NCI-H2227 (cell line): ENCODE measurements around the gene PCK2.
"Not testable (repeated sequence)": the region's sequence is repeated elsewhere in the genome, so short reads cannot be mapped to it uniquely, and the experiment has no call there.

Source experiments
- DNase-seq: peaks from one replicate; lab custom pipeline; 2025; ENCODE audit not compliant: unreplicated experiment; lab: John Stamatoyannopoulos, UW

PCK2 gene

DNA sequence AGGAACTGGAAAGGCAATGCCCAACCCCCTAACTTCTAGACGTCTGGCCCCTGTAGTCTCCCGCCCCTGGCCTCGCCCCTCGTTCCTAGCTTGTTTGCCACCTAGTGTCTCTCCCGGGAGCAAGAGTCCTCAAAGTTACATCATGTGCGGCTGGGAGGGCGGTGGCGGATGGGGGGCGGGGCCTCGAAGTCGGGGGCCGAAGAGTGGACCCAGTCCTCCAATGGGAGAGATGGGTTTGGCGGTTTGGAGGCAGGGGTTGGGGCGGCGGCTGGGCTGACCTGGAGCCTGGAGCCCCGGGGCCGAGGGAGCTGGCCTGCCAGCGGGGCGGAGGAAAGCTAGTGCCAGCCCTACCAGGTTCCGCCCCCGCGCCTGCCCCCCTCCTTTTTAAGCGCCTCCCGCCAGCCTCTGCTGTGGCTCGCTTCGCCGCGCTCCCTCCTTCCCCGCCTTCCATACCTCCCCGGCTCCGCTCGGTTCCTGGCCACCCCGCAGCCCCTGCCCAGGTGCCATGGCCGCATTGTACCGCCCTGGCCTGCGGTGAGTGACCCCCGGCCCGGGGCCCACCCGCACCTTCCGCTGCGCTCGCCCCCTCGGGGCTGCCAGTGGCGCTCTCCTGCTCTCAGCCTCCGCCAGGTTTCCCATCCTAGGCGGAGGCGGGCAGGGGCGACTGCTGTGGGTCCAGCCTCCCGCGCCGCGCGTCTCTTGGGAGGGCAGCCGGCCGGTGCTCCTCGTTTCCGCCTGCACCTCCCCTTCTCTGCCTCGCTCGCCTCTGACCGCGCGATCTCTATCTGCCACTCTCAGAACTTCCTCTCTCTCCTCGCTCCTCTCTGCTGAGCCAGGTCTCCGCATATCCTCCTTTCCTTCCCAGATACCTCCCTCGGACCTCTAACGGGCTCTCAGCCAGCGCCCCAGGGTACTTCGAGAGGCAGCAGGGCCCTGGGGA is at the start of gene PCK2:
TSS of gene PCK2 (plus strand) at position 411 of the 940 bp plus-strand sequence. CDS start at position 506, 95 bp downstream.
- DNase-seq = peak; percentile 85

DNA sequence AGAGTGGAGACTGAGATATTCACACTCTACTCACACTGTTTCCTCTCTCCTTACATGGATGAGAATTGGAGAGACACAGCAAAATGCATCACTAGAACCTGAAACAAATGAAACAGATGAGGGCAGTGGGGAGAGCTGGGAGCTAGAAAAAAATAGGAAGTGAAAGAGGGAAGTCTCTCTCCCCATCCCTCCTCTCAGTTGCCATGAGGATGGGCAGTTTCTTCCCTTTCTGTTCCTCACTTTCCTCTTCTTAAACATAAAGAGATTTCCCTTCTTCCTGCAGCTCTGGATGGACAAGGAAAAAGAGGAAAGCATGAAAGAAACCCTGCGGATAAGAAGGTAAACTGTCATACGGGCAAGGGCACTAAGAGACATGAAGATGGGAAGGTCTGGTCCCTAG is 45.1 kb upstream of the PCK2 start:
- DNase-seq = not testable (repeated sequence)

DNA sequence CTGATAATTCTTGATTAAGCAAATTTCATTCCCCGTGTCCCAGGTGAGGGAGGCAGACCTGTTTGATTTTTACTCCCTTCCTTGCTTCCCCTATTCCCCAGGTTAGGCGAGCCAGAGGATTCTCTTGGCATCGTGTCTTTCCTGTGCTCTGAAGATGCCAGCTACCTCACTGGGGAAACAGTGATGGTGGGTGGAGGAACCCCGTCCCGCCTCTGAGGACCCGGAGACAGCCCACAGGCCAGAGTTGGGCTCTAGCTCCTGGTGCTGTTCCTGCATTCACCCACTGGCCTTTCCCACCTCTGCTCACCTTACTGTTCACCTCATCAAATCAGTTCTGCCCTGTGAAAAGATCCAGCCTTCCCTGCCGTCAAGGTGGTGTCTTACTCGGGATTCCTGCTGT is 43.4 kb upstream of the PCK2 start:
- not testable (repeated sequence) for DNase-seq

DNA sequence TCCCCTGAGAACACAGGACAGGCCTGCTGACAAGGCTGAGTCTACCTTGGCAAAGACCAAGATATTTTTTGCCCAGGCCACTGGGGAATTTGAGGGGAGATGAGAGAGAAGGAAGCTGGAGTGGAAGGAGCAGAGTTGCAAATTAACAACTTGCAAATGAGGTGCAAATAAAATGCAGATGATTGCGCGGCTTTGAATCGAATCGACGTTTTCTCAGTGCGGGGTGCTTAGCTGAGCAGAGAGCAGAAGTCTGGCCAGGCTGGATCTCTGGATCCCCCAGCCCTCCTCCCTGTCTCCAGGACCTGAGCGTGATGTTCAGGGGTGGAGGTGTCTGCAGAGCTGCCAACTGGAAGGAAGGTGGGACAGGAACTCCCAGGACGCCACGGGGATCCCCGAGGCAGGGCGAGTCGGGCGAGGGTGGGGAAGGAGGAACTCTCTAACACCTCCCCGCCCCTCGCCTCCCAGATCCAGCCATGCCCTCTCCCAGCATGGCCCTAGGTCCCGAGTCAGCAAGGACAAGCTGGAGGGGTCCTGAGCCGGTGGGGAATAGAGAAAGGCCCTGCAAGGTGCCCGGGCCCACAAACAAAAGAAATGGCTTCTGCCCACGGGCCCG is 42.8 kb upstream of the PCK2 start:
- DNase-seq = peak; percentile 51

DNA sequence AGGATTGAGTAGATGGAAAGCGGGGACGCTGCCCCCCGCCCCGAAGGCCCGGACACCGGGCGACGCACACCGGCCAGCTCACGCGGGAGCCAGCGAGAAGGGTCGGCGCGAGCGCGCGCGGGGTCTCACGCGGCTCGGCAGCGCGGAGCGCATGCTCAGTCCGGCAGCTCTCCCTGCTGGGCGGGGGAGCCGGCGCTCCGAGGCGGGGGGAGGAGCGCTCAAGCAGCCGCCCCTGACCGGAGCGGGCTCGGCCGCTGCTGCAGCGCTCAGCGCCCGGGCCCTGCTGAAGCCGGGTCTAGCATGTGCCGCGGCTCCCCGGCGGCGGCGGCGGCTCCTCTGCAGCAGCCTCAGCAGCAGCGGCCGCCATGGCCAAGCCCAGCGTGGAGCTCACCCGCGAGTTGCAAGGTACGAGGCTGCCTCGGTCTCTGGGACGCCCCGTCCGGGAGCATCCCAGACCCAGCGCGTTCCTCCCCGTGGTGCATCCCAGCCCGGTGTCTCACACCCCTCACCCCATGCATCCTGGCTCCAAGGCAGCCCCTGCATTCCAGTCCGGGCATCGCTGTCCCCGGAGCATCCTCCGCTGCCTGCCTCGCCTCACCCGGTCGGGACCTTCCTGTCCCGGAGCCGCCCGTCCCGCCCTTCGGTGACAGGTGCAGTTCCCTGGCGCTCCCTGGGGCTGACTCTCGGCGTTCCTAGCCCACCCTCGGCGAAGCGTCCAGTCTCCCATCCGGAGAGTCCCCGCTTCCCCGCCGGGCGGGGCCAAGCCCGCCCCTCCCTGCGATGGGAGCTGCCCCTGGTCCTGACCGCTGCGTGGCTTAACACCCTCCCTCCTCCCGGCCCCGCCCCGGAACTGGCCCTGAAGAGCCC is 42.1 kb upstream of the PCK2 start, which contains the start of gene CARMIL3:
TSS of gene CARMIL3 (plus strand) at position 221 of the 867 bp plus-strand sequence. CDS start at position 366, 145 bp downstream.
- peak; percentile 87 for DNase-seq

DNA sequence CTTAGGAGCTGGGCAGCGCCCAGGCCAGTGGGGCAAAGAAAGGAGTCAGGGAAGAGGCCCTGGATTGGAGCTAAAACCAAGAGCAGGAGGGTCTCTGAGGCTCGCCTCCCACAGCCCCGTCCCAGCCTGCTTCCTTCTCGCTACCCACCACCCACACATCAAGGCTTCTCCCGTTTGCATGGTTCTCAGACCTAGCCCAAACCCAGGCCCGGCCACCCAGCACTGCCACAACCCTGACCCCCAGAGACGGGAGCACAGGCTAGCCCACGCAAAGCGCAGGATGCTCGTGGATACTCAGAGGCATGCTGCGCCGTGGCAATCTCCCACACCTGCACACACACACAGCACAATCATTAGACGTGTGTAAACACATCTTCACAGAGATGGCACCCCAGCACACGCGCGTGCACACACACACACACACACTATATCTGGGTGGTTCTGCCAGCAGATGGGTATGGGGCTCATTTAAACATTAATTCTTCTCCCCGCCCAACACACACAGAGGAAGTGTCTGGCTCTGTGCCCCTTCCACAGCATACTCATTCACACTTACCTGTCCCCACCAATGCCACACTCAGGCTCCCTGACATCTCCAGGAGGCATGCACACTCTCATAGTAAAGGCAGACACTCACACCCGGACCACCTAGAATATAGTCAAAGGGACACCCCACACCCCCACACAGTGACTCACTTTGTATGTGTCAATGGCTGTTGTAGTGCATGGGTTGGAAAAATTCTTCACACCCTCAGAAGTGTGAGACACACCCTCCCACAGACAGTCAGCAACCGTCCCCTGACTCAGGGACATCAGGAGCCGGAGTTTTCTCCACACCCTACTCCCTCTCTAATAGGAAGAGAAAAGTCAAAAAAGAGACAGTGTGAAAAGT is 41.2 kb upstream of the PCK2 start:
- DNase-seq = no peak

DNA sequence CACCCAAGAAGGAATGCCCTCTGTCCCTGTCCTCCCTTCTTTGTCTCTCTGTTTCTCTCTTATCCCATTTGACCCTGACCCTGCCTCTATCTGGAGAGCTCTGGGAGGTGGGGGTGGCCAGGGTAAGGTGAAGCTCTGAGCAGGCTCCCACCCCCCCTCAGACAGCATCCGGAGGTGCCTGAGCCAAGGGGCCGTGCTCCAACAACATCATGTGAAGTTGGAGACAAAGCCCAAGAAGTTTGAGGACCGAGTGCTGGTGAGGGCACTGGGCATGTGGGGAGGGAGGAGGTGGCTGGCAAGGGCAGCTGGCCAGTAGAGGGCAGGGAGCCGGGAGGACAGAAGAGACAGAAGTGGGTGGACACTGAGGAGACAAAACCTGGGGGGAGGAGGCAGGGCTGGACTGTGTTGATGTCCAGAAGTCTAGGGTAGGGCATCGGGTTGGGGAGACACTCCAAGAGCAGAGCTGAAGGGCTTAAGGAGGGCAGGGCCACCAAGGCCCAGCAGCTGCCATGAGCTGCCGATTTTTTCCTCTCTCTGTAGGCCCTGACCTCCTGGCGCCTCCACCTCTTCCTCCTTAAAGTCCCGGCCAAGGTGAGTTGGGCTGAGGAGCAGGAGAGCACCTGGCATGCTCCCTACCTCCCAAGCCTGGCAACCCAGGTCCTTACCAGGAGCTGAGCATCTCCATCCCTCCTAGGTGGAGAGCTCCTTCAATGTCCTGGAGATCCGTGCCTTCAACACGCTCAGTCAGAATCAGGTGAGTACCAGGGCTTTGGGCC is 40.4 kb upstream of the PCK2 start:
- no peak for DNase-seq

DNA sequence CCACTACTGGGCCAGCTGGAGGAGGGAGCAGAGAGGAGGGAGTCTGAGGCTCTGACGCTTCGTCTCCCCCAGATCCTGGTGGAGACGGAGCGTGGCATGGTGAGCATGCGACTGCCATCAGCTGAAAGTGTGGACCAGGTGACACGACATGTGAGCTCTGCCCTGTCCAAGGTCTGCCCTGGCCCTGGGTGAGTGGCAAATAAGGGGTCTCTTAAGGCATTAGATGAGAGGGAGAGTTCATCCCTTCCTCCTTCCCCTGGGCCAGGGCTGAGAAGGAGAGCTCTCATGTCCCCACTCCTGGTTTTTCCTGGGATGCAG is 39.8 kb upstream of the PCK2 start:
- DNase-seq = no peak

DNA sequence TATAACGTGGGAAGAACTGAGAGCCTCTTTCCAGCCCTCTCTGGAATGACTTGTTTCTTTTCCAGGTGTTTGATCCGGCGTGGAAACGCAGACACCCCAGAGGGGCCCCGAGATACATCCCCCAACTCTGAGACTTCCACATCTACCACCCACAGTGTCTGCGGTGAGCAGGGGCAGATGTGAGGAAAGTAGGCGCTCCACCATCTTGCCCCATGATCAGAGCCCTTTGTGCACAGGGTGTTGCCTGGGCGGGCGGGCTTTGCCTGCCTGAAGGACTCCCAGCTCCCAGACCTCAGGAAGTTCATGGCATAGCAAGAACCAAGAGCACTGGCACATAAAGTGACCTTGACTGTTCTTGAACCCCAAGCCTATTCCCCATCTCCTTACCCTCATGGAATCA is 39.5 kb upstream of the PCK2 start:
- no peak for DNase-seq

DNA sequence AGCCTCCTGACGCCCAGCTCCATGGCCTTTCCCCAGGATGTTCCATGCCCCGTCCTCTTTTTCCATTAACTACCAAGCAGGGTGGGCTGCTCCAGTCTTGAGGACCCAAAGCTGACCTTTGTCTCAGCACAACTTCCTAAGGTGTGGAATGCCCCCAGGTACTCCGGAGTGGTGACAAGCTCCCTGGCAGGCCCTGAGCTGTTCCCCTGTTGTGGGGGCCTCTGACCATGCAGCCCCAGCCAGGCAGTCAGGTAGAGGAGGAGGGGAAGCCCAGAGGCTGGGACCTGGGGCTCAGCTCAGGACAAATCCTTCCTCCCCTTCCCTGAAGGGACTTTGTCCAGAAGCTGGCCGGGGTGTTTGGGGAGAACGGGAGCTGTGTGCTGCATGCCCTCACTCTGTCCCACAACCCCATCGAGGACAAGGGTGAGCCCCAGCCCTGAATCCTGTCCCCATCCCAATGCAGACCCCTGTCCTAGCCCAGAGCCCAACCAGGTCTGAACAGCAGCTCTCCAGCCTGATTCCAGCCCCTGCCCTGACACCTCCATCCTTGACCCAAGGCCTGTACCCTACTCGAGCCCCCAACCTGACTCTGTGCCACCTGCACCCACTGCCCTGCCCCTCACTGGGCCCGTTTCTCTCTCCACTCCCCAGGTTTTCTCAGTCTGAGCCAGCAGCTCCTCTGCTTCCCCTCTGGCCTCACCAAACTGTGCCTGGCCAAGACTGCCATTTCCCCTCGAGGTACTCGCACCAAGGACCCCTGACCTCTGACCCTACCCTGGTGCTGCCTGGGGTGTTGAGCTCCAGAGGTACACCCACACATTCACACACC is 37.9 kb upstream of the PCK2 start:
- no peak for DNase-seq

DNA sequence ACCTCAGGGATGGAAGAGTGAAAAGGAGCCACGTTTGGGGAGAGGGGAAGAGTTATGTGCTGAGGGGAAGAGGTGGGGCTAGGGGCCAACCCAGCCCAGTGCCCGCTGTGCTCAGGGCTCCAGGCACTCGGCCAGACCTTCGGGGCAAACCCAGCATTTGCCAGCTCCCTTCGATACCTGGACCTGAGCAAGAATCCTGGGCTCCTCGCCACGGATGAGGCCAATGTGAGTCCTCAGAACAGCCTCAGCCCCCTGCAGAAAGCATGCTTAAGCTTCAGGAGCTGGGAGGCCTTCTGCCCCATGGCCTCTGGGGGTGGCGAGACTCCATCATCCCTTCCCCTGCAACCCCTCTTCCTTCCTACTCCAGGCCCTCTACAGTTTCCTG is 37.3 kb upstream of the PCK2 start:
- DNase-seq = no peak

DNA sequence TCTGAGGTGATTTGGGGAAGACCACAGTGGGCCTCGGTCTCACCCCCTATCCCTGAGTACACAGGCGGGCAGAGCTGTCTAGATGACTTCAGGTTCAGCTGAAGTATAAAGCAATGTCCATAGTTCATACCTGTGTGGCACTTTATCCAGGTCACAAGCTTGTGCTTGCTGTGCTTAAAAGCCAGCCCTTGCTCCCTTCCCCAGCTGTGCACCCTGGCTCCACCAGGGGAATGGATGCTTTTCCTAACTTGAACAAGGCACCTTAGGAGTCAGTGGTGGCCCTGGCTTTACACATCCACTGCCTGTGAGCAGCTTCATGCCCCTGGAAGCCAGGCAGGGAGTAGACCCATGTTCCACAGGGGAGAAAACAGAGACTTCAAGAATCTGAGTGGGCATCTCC is 36.8 kb upstream of the PCK2 start:
- DNase-seq = no peak

DNA sequence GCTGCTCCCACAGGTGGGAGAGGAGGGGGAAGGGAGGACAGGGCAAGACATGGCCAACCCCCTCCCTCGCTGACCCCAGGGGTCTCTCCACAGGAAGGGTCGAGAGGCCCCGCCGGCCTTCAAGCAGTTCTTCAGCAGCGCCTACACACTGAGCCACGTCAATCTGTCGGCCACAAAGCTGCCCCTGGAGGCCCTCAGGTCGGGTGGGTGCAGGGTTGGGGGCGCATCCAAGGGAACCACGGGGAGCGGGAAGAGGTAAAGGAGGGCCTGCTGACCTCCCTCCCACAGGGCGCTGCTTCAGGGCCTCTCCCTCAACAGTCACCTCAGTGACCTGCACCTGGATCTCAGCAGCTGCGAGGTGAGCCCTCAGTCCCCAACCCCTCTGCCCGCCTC is 36.2 kb upstream of the PCK2 start:
- DNase-seq = no peak

DNA sequence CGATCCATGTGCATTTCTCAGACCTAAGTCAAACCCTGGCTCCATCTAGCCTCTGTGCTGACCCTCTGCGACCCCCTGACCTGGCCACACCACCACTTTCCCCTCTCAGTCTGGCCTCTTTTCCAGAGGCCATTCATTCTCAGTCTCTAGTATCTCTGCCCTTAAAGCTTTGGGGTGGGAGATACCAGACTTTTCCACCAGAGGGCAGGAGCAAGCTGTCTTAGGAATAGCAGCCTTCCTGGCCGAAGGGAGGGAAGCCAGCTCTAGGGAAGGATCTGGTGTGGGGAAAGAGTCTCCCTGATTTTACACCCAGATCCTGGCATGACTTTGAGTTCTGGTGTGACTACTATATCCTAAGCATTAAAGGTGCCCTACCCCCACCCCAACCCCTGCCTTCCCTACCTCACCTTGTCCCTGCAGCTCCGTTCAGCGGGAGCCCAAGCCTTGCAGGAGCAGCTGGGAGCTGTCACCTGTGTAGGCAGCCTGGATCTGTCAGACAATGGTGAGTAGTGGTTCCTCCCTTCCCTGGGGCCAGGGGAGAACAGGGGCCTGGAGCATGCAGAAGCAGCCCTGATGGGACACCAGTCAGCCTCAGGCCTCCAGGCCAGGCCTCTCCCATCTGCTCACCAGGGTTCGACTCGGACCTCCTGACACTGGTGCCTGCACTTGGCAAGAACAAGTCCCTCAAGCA is 35.7 kb upstream of the PCK2 start:
- peak; percentile 73 for DNase-seq

DNA sequence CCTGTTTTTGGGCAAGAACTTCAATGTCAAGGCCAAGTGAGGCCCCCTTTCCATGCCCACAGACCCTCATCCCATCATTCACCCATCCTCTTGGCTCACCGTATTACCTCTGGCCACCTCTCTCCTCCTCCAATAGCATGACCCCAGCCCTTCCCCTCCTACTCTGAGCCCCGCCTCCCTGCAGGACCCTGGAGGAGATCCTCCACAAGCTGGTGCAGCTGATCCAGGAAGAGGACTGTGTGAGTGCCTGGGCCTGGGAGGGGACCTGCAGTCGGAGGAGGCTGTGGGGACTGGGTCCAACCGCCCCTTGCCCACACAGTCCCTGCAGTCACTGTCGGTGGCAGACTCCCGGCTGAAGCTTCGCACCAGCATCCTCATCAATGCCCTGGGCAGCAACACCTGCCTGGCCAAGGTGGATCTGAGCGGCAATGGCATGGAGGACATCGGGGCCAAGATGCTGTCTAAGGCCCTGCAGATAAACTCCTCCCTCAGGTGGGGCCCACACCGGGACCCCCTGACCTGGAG is 35.1 kb upstream of the PCK2 start:
- no peak for DNase-seq

DNA sequence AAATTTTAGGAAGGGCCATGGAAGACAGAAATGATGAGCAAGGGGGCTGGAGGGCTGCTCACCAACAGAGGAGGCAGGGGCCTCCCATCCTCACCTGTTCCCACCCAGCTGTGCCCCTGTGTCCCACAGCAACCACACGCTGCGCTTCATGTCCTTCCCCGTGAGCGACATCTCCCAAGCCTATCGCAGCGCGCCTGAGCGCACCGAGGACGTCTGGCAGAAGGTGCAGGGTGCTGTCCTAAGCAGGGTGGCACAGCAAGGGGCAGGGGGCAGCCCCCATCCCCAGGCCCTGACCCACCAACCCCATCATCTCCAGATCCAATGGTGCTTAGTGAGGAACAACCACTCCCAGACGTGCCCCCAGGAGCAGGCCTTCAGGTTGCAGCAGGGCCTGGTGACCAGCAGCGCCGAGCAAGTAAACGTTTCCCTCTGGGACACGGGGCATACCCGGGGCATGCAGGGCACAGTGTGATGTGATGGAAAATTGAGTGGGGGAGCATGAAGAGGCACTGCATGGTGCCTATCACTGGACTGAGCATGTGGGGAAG is 34.2 kb upstream of the PCK2 start:
- DNase-seq = no peak

DNA sequence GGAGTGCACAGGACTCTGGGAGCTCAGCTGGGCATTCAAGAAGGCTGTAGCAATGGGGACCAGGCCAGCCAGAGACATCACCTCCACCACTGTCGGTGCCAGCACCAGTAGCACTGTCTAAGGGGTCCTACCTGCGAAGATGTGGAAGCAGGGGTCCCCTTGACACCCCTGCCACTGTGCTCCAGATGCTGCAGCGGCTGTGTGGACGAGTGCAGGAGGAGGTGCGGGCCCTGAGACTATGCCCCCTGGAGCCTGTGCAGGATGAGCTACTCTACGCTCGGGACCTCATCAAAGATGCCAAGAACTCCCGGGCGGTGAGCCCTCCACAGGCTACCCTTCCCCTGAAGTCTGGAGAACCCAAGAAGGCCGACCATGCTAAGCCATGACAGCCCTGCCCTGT is 33.7 kb upstream of the PCK2 start:
- DNase-seq = no peak
